GM12865 (cell line): ENCODE results near the gene ROS1.

Experiments used
- DNase-seq: peaks from one replicate; pipeline ENCODE4 v3.0.0; 2010; ENCODE audit warnings: low read depth
- H3K4me3 ChIP-seq: 2 replicates; pipeline ENCODE4 v1.5.1; 2011; ENCODE audit warnings: mild to moderate bottlenecking, low read depth, low read length, control low read depth
- CTCF ChIP-seq: IDR thresholded peaks from 2 replicates; pipeline ENCODE4 v1.5.1; 2011; ENCODE audit warnings: low read length, control low read depth, low read depth, inconsistent platforms; ENCODE audit not compliant: insufficient read depth; ENCODE audit errors: missing control alignments

ROS1 gene

DNA sequence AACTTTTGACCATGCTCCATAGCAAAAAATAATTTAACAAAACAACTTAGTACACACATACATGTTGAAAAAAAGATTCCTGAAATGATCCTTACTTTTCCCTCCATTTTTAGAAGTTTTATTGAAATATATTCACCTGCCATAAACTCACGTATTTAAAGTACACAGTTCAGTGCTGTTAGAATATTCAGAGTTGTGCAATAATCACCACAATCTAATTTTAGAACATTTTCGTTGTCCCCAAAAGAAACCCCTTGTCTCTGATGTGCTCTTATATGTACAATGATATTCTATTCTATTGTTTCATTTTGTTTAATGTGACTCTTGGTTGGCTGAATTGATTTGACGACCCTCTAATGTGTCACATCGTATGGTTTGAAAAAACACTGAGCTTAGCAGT lies 15.9 kb downstream of the ROS1 start:
- DNase-seq, result no peak
- TF ChIP-seq CTCF, result no peak

DNA sequence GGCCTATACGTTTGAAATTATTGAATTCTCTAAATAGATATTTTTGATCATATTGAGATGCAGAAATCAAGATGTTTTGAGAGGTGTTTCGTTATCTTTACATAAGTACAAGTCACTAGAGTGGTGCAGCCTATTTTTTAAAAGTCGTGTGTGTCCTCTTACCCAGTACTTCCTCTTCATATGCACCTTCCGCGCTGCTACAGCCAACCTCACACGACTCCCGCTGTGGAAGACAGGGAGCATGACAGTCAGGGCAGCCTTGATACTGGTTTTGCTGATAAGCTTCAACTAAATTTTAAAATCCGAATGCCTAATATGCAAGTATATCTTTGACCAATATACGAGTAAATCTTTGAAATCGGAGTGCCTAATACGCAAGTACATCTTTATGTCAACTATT lies 16.3 kb downstream of the ROS1 start:
- no peak overlapping the region for H3K4me3 ChIP-seq
- no peak for TF ChIP-seq CTCF
- DNase-seq, result no peak

More for the DNA sequence above, 15.9 kb downstream of the ROS1 start:
- no peak overlapping the region for H3K4me3 ChIP-seq

DNA sequence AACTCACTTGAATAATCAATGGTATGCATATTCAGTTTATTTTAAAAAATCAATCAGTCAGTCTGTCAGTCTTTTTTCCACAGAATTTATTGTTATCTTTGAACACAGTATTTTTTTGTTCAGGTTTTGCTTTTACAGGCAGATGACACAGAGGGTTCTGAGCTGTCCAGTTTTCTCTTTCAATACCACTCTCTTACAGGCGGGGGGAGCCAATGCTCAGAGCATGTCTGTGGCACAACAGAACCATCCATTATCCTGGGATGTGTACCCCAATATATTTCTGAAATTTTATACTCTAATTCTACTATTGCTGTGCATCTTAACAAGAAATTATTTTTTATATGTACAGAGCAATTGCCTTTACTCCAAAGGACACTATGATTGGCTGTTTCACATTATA lies 21.2 kb downstream of the ROS1 start:
- DNase-seq, result no peak
- H3K4me3 ChIP-seq, result no peak overlapping the region
- peak; percentile 9 for TF ChIP-seq CTCF

GRCh38 chr6:117401799-117402198 lies 23.9 kb downstream of the ROS1 start:
- TF ChIP-seq CTCF, result no peak
- H3K4me3 ChIP-seq, result no peak overlapping the region
- no peak for DNase-seq

DNA sequence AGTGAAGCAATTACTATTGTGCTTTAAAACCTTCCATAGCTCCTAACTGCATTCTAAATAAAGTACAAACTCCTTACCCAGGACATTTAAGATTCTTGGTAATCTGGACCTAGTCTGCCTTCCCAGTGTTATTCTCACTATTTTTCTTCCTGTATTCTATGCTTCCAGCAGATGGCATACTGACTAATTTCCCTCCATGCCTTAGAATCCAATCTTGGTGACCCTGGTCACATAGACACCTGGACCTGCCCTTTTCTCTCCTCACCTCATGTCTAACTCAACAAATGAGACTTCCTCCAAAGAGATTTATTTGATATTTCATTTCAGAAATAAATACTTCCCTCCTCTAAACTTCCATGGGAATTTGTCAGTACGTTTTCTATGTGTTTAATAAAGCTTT lies 25.8 kb downstream of the ROS1 start:
- H3K4me3 ChIP-seq, result no peak overlapping the region
- no peak for TF ChIP-seq CTCF
- DNase-seq, result no peak

- H3K4me3 ChIP-seq, result no peak overlapping the region
- no peak for DNase-seq
- no peak for TF ChIP-seq CTCF
Measured at GRCh38 chr6:117399126-117399525, 26.6 kb downstream of the ROS1 start.

DNA sequence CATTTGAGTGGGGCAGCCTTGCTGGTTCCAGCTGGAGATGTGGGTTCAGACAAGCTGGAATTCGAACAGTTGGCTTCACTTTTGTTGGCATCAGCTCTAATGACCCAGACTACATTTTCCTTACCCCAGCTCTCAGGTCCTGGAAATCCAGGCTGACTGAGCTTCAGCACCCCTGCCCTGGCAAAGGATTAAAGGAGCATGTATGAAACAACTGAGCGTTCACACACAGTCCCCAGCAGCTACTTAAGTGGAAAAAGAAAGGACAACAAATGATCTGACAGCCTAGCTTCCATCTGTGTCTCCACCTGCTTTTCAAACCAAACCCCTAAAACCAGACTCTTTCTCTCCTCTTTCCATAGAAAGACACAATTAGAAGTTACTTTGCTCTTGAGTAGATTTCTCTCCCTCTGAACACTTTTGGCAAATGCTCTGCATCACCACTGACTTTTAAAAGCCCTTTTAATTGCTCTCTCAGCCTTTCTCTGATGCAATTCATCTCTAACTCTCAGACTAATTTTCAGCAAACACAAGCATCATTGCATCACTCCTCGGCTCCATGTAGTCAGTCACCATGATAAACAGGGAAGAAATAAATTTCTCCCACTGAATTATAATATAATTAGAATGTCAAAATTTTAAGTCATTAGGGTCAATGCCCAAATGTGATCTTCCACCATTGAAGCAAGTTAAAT lies 28.1 kb downstream of the ROS1 start:
- TF ChIP-seq CTCF, result no peak
- no peak overlapping the region for H3K4me3 ChIP-seq
- no peak for DNase-seq
